Mesenchymal stem cell (in vitro differentiated cells and primary cell): ENCODE data around the gene UNK.

Source experiments
- DNase-seq: peaks from one replicate; pipeline ENCODE4 v3.0.0-alpha.2; 2013
- H2AFZ ChIP-seq: one replicate; pipeline ENCODE4 v1.6.1; 2013; ENCODE audit warnings: low read depth, mild to moderate bottlenecking, control low read depth, inconsistent platforms, low read length, moderate library complexity
- H2AK5ac ChIP-seq: 2 replicates; pipeline ENCODE4 v1.6.1; 2013; ENCODE audit warnings: low read length, moderate library complexity, mild to moderate bottlenecking, inconsistent platforms; ENCODE audit not compliant: severe bottlenecking
- H2BK120ac ChIP-seq: one replicate; pipeline ENCODE4 v1.6.1; 2013; ENCODE audit warnings: low read depth, mild to moderate bottlenecking, inconsistent platforms, low read length, moderate library complexity
- H2BK12ac ChIP-seq, 2 experiments: one replicate each; pipeline ENCODE4 v1.6.1; 2013; ENCODE audit warnings: inconsistent platforms in 2 of 2, low read length in 2 of 2, mild to moderate bottlenecking in 2 of 2, moderate library complexity in 2 of 2, control low read depth in 1 of 2
- H2BK15ac ChIP-seq: one replicate; pipeline ENCODE4 v1.6.1; 2013; ENCODE audit warnings: mild to moderate bottlenecking, low read depth, inconsistent platforms; ENCODE audit not compliant: poor library complexity, severe bottlenecking
- H2BK5ac ChIP-seq: 2 replicates; pipeline ENCODE4 v1.6.1; 2013; ENCODE audit warnings: low read depth, mild to moderate bottlenecking, low read length, control low read depth, inconsistent platforms; ENCODE audit not compliant: poor library complexity, severe bottlenecking
- H3K14ac ChIP-seq, 2 experiments: one replicate each; pipeline ENCODE4 v1.6.1; 2013; ENCODE audit warnings: inconsistent platforms in 2 of 2, low read length in 2 of 2, control low read depth in 1 of 2, mild to moderate bottlenecking in 1 of 2, moderate library complexity in 1 of 2
- H3K18ac ChIP-seq, 2 experiments: one replicate each; pipeline ENCODE4 v1.6.1; 2013; ENCODE audit warnings: inconsistent platforms in 2 of 2, low read length in 2 of 2, control low read depth in 1 of 2, low read depth in 1 of 2, mild to moderate bottlenecking in 1 of 2
- H3K23ac ChIP-seq, 2 experiments: one replicate each; pipeline ENCODE4 v1.6.1; 2013; ENCODE audit warnings: inconsistent platforms in 2 of 2, low read length in 2 of 2, mild to moderate bottlenecking in 2 of 2, moderate library complexity in 2 of 2, control low read depth in 1 of 2
- H3K27ac ChIP-seq: 2 replicates; pipeline ENCODE4 v1.5.1; 2013; ENCODE audit warnings: mild to moderate bottlenecking, moderate library complexity, low read length, control low read depth, inconsistent platforms; ENCODE audit not compliant: poor library complexity, severe bottlenecking
- H3K27me3 ChIP-seq, 2 experiments: 2 replicates each; pipeline versions ENCODE4 v1.6.1 to v1.7.0; 2013; ENCODE audit warnings: low read length in 2 of 2, mild to moderate bottlenecking in 2 of 2, moderate library complexity in 2 of 2, control low read depth in 1 of 2, inconsistent platforms in 1 of 2; ENCODE audit not compliant: control insufficient read depth in 1 of 2, insufficient read depth in 1 of 2
- H3K36me3 ChIP-seq, 2 experiments: 2 replicates each; pipeline versions ENCODE4 v1.6.1 to v1.7.0; 2013; ENCODE audit warnings: low read length in 2 of 2, control low read depth in 1 of 2, inconsistent platforms in 1 of 2, low read depth in 1 of 2, mild to moderate bottlenecking in 1 of 2; ENCODE audit not compliant: insufficient read depth in 2 of 2, control insufficient read depth in 1 of 2
- H3K4ac ChIP-seq, 2 experiments: one replicate each; pipeline ENCODE4 v1.6.1; 2013; ENCODE audit warnings: inconsistent platforms in 2 of 2, low read length in 2 of 2, mild to moderate bottlenecking in 2 of 2, moderate library complexity in 2 of 2, control low read depth in 1 of 2, low read depth in 1 of 2
- H3K4me1 ChIP-seq: 2 replicates; pipeline ENCODE4 v1.6.1; 2013; ENCODE audit warnings: low read depth, low read length, control low read depth; ENCODE audit not compliant: control insufficient read depth, insufficient read depth
- H3K4me2 ChIP-seq: 2 replicates; pipeline ENCODE4 v1.6.1; 2013; ENCODE audit warnings: low read length, mild to moderate bottlenecking, inconsistent platforms; ENCODE audit not compliant: poor library complexity, severe bottlenecking
- H3K4me3 ChIP-seq, 2 experiments: 2 replicates each; pipeline versions ENCODE4 v1.5.1 to v1.7.0; 2013; ENCODE audit warnings: low read length in 2 of 2, mild to moderate bottlenecking in 2 of 2, control low read depth in 1 of 2, low read depth in 1 of 2; ENCODE audit not compliant: insufficient read depth in 1 of 2
- H3K79me1 ChIP-seq: replicated peaks from 2 replicates; pipeline ENCODE4 v1.6.1; 2013; ENCODE audit warnings: mild to moderate bottlenecking, control low read depth, low read length, inconsistent platforms; ENCODE audit not compliant: poor library complexity, severe bottlenecking
- H3K9ac ChIP-seq: 2 replicates; pipeline ENCODE4 v1.7.0; 2013; ENCODE audit warnings: mild to moderate bottlenecking, low read length, moderate library complexity
- H3K9me3 ChIP-seq: 2 replicates; pipeline ENCODE4 v1.7.0; 2013; ENCODE audit warnings: mild to moderate bottlenecking, low read length; ENCODE audit not compliant: control insufficient read depth
- H4K8ac ChIP-seq: one replicate; pipeline ENCODE4 v1.6.1; 2013; ENCODE audit warnings: inconsistent platforms, mild to moderate bottlenecking, low read length, moderate library complexity
- H4K91ac ChIP-seq: one replicate; pipeline ENCODE4 v1.6.1; 2013; ENCODE audit warnings: mild to moderate bottlenecking, low read length, inconsistent platforms
- WGBS: methylation state at CpG from one replicate; pipeline ENCODE4 v1.1.7; 2013; ENCODE audit warnings: mixed read lengths; 5-methylcytosine and 5-hydroxymethylcytosine counted together

The UNK gene

DNA sequence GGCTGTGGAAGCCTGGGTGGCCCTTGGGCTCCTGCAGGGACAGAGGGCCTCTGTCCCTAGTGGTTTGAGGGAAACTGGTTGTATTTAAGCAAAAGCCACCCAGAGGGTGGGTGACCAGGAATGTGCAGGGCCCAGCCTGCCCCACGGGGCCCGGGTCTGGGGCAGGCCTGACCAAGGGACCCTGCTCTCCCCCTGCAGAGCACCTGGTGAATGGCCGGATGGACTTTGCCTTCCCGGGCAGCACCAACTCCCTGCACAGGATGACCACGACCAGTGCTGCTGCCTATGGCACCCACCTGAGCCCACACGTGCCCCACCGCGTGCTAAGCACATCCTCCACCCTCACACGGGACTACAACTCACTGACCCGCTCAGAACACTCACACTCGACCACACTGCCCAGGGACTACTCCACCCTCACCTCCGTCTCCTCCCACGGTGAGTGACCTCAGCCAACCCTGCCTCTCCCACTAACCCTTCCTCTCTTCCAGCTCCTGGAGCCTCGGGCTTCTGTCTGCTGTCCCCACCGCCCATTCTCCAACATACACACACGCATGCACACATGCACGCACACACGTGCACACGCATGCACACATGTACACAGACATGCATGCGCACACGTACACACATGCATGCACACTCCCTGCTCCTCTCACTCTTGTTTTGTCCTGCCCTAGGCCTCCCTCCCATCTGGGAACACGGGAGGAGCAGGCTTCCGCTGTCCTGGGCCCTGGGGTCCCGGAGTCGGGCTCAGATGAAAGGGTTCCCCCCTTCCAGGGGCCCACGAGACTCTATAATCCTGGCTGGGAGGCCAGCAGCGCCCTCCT lies 30.0 kb upstream of the UNK start:
- H3K9me3 ChIP-seq: no peaks in the 10 kb centered on the region
- H3K9ac ChIP-seq: peak overlapping the region; percentile 74
- H3K79me1 ChIP-seq: peaks cover 7% of the 10 kb centered on the region
- WGBS: 90% methylated on average over 27 of the region's 27 CpGs
- H4K8ac ChIP-seq: peak overlapping the region; percentile 96
- H2BK15ac ChIP-seq: no peak overlapping the region
- peak overlapping the region in 1 of 2 experiments; percentile 37 for H3K4me3 ChIP-seq
- peak overlapping the region in 1 of 2 experiments; percentile 70 for H2BK12ac ChIP-seq
- no peak overlapping the region for H3K14ac ChIP-seq
- H2AFZ ChIP-seq: no peak overlapping the region
- H3K36me3 ChIP-seq: peaks cover 3 to 97% of the 10 kb centered on the region in 2 experiments
- no peak for DNase-seq
- peak overlapping the region; percentile 94 for H4K91ac ChIP-seq
- H3K18ac ChIP-seq: peak overlapping the region; percentile 14 to 86
- peak overlapping the region in 1 of 2 experiments; percentile 86 for H3K4ac ChIP-seq
- no peak overlapping the region for H3K4me2 ChIP-seq
- no peak overlapping the region for H3K23ac ChIP-seq
- H3K27me3 ChIP-seq: peaks cover 0 to 10% of the 10 kb centered on the region in 2 experiments
- H2BK5ac ChIP-seq: no peak overlapping the region
- peaks cover 33% of the 10 kb centered on the region for H3K4me1 ChIP-seq
- no peak overlapping the region for H2BK120ac ChIP-seq
- no peak overlapping the region for H2AK5ac ChIP-seq
- H3K27ac ChIP-seq: no peak overlapping the region

DNA sequence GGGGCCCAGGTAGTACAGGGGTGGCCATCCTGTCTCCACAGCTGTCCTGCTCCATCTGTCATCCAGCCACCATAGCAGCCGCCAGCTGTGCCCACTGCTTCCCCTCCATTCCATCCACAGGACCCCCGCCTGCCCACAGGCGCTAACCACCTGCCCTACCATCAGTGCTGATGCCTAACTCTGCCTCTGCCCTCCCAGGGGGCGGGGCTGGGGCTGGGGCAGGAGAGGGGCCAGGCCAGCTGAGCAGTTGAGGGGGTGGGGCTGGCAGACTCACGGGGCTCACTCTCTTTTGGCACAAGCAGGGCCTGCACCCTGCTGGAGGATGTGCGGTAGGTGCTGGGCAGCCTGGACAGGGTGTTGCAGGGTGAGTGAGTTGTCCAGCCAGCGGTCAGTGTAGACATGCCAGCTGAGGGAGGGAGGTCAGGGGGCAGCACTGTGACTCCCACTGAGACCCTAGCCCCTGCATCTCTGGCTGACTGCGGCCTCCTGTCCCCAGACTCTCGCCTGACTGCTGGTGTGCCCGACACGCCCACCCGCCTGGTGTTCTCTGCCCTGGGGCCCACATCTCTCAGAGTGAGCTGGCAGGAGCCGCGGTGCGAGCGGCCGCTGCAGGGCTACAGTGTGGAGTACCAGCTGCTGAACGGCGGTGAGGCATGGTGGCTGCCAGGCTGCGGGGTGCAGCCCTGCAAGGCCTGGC lies 29.3 kb upstream of the UNK start:
- no peak overlapping the region for H3K27ac ChIP-seq
- no peak overlapping the region for H2AFZ ChIP-seq
- peaks cover 0 to 10% of the 10 kb centered on the region in 2 experiments for H3K27me3 ChIP-seq
- WGBS: 92% methylated on average over 20 of the region's 20 CpGs
- H2AK5ac ChIP-seq: no peak overlapping the region
- H3K36me3 ChIP-seq: peaks cover 5 to 92% of the 10 kb centered on the region in 2 experiments
- peaks cover 7% of the 10 kb centered on the region for H3K79me1 ChIP-seq
- H3K9me3 ChIP-seq: no peaks in the 10 kb centered on the region
- peak overlapping the region; percentile 53 for H4K91ac ChIP-seq
- H3K4me1 ChIP-seq: peaks cover 29% of the 10 kb centered on the region
- H3K18ac ChIP-seq: no peak overlapping the region
- no peak overlapping the region for H2BK120ac ChIP-seq
- no peak overlapping the region for H3K23ac ChIP-seq
- no peak overlapping the region for H3K9ac ChIP-seq
- H4K8ac ChIP-seq: no peak overlapping the region
- H3K4me3 ChIP-seq: no peak overlapping the region
- H2BK5ac ChIP-seq: no peak overlapping the region
- no peak overlapping the region for H3K14ac ChIP-seq
- no peak overlapping the region for H3K4ac ChIP-seq
- DNase-seq: no peak
- peak overlapping the region; percentile 31 for H2BK15ac ChIP-seq
- no peak overlapping the region for H3K4me2 ChIP-seq
- no peak overlapping the region for H2BK12ac ChIP-seq

DNA sequence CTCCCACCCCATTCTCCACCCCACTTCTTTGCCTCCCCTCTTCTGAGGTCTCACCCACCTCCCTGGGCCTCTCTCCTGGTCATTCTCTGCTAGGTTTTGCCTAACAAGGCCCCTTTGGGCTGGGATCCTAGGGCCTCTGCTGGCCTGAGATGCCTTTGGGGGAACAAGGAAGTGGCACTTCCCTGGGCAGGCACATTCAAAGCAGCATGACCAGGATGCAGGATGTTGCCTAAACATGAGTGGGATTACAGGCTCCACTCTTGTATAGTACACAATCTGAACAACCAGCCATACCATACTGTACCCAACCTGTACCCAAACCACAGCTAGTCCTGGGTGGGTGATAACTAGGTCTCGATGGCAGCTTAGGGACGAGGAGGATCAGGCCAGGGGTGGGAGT lies 28.6 kb upstream of the UNK start:
- Histone ChIP-seq H2AK5ac (no peak overlapping the region), H3K79me1 (peaks cover 4% of the 10 kb centered on the region), H3K36me3 (peaks cover 5 to 85% of the 10 kb centered on the region in 2 experiments), H3K27me3 (peaks cover 0 to 10% of the 10 kb centered on the region in 2 experiments), H3K4me2 (no peak overlapping the region), H2BK15ac (peak overlapping the region; percentile 82), H3K4me3 (no peak overlapping the region), H2BK12ac (no peak overlapping the region), H3K18ac (peak overlapping the region in 1 of 2 experiments; percentile 9), H3K9ac (no peak overlapping the region), H3K14ac (no peak overlapping the region), H2BK120ac (no peak overlapping the region), H3K23ac (no peak overlapping the region), H2BK5ac (no peak overlapping the region), H3K27ac (no peak overlapping the region), H4K91ac (no peak overlapping the region), H2AFZ (no peak overlapping the region), H3K4ac (no peak overlapping the region), H4K8ac (no peak overlapping the region), H3K9me3 (no peaks in the 10 kb centered on the region), H3K4me1 (peaks cover 29% of the 10 kb centered on the region)
- WGBS: 94% methylated on average over 2 of the region's 2 CpGs
- DNase-seq: no peak

DNA sequence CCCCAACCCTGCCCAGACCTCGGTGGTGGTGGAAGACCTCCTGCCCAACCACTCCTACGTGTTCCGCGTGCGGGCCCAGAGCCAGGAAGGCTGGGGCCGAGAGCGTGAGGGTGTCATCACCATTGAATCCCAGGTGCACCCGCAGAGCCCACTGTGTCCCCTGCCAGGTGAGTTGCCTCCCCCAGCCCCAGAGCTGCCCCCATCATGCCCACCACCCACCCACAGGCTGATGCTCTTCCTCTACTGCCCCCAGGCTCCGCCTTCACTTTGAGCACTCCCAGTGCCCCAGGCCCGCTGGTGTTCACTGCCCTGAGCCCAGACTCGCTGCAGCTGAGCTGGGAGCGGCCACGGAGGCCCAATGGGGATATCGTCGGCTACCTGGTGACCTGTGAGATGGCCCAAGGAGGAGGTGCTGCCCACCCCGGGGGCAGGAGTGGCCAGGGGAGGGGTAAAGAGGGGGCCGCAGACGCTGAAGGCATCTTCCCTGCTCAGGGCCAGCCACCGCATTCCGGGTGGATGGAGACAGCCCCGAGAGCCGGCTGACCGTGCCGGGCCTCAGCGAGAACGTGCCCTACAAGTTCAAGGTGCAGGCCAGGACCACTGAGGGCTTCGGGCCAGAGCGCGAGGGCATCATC lies 28.0 kb upstream of the UNK start:
- Histone ChIP-seq H3K14ac (no peak overlapping the region), H4K91ac (no peak overlapping the region), H3K27ac (no peak overlapping the region), H3K27me3 (peaks cover 0 to 10% of the 10 kb centered on the region in 2 experiments), H3K18ac (peak overlapping the region in 1 of 2 experiments; percentile 9), H3K4me1 (peaks cover 29% of the 10 kb centered on the region), H2AFZ (no peak overlapping the region), H2BK120ac (no peak overlapping the region), H2BK15ac (no peak overlapping the region), H3K9me3 (no peaks in the 10 kb centered on the region), H3K4me3 (no peak overlapping the region), H2BK5ac (no peak overlapping the region), H4K8ac (no peak overlapping the region), H2AK5ac (no peak overlapping the region), H3K36me3 (peaks cover 5 to 80% of the 10 kb centered on the region in 2 experiments), H3K4ac (no peak overlapping the region), H3K79me1 (peaks cover 4% of the 10 kb centered on the region), H3K4me2 (no peak overlapping the region), H3K23ac (no peak overlapping the region), H3K9ac (no peak overlapping the region), H2BK12ac (no peak overlapping the region)
- WGBS: 94% methylated on average over 28 of the region's 29 CpGs
- DNase-seq: no peak
